Esophagus muscularis mucosa (tissue), 4 donors: ENCODE measurements around the gene TRIM9. TPM values are rescaled to one million over a fixed set of nuclear protein-coding genes. Genes with fewer than 3 reads are reported as not detected.

ENCODE experiments used
- DNase-seq: peaks from one replicate; pipeline ENCODE4 v3.0.0-alpha.2; 2017; ENCODE audit errors: extremely low spot score
- H3K27ac ChIP-seq, 4 donors: fragments of 200-600 bp; sonication (generic); replicated peaks in 1 of 4; 1 replicate in 3 of 4; 2 replicates in 1 of 4; pipeline ENCODE4 v1.5.1; 2016 to 2019; ENCODE audit warnings: mild to moderate bottlenecking in 1 of 4
- H3K27me3 ChIP-seq, 4 donors: fragments of 200-600 bp; sonication (generic); one replicate each; pipeline versions ENCODE4 v1.5.1 to v1.6.0; 2016 to 2019
- H3K36me3 ChIP-seq, 4 donors: fragments of 200-600 bp; sonication (generic); one replicate each; pipeline ENCODE4 v1.5.1; 2016 to 2019
- H3K4me1 ChIP-seq, 4 donors: fragments of 200-600 bp; sonication (generic); one replicate each; pipeline ENCODE4 v1.5.1; 2016 to 2019
- H3K4me3 ChIP-seq, 4 donors: fragments of 200-600 bp; sonication (generic); 1 replicate in 2 of 4; 2 replicates in 2 of 4; pipeline ENCODE4 v1.5.1; 2016 to 2019; ENCODE audit warnings: mild to moderate bottlenecking in 4 of 4, moderate library complexity in 1 of 4
- H3K9me3 ChIP-seq, 4 donors: fragments of 200-600 bp; sonication (generic); 1 replicate in 3 of 4; 2 replicates in 1 of 4; pipeline ENCODE4 v1.5.1; 2016 to 2019
- EP300 ChIP-seq: sonication (generic); formaldehyde crosslinking; IDR thresholded peaks from one replicate; pipeline ENCODE4 v1.6.1; 2017; ENCODE audit warnings: antibody characterized with exemption
- POLR2A ChIP-seq: fragments of 450-650 bp; IDR thresholded peaks from one replicate; pipeline ENCODE4 v1.6.1; 2017; ENCODE audit warnings: antibody characterized with exemption, moderate library complexity, mild to moderate bottlenecking, low read depth
- POLR2AphosphoS5 ChIP-seq, 2 donors: sonication (generic); formaldehyde crosslinking; IDR thresholded peaks; one replicate each; pipeline ENCODE4 v1.6.1; 2017; ENCODE audit warnings: antibody characterized with exemption in 2 of 2
- WGBS: methylation state at CpG from one replicate; pipeline ENCODE4 v1.1.5; 2018; 5-methylcytosine and 5-hydroxymethylcytosine counted together
- intact Hi-C: fragments of 100-400 bp; cut with DNase I; formaldehyde crosslinking; loops from one replicate; pipeline ENCODE4 v1.15.1; 2023
- total RNA-seq, 4 donors: library from RNA; depleted of rRNA; stranded (reverse); fragments of >200 nt; gene quantifications; one replicate each; pipeline versions ENCODE4 v1.1.0 to v1.2.1, GENCODE V29; 2016
- TF ChIP-seq, protein P1 (sequence below), 3 experiments: fragments of 200-600 bp in 2 of 3; fragments of 450-650 bp in 1 of 3; sonication (generic) in 2 of 3; IDR thresholded peaks; one replicate each; pipeline ENCODE4 v1.5.1; 2017 to 2019; ENCODE audit warnings: antibody characterized with exemption in 3 of 3, mild to moderate bottlenecking in 2 of 3, moderate library complexity in 1 of 3

Gene TRIM9
- total RNA-seq, 4 donors from 2014 or later: 0.58 to 1.7 (median 0.76) TPM

DNA sequence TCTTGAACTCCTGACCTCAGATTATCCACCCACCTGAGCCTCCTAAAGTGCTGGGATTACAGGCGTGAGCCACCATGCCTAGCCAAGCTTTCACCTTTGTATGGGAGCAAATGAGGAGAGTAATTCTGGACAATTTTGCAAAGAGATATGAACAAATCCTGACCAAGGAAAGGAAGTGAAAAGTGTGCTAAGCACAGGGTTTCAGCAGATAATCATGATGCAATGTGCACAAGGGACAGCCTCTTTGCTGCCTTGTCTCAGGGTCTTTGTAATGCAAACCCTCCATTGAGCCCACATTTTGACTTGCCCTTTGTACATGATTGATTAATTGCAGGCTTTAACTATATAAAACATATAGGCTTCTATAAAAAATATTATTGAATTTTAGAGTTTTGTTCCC is 141.4 kb downstream of the TRIM9 start:
- H3K4me3 ChIP-seq: no peak overlapping the region
- intact Hi-C loops: loop anchor here (10.0 kb wide), 1 partner anchor 141 kb away; the partner anchor contains the start of gene TRIM9
- H3K36me3 ChIP-seq: no peaks in the 10 kb centered on the region
- H3K4me1 ChIP-seq: peaks cover 0 to 13% (median 9%) of the 10 kb centered on the region in 4 donors
- WGBS: no CpG with 5 or more reads among the region's 1 CpG
- TF ChIP-seq POLR2AphosphoS5 (IDR thresholded peaks at IDR 0.05) (no peak), POLR2A (no peak), EP300 (no peak)
- TF ChIP-seq, protein P1, sequence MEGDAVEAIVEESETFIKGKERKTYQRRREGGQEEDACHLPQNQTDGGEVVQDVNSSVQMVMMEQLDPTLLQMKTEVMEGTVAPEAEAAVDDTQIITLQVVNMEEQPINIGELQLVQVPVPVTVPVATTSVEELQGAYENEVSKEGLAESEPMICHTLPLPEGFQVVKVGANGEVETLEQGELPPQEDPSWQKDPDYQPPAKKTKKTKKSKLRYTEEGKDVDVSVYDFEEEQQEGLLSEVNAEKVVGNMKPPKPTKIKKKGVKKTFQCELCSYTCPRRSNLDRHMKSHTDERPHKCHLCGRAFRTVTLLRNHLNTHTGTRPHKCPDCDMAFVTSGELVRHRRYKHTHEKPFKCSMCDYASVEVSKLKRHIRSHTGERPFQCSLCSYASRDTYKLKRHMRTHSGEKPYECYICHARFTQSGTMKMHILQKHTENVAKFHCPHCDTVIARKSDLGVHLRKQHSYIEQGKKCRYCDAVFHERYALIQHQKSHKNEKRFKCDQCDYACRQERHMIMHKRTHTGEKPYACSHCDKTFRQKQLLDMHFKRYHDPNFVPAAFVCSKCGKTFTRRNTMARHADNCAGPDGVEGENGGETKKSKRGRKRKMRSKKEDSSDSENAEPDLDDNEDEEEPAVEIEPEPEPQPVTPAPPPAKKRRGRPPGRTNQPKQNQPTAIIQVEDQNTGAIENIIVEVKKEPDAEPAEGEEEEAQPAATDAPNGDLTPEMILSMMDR (IDR thresholded peaks at IDR 0.05): no peak
- H3K9me3 ChIP-seq: no peaks in the 10 kb centered on the region
- no peak for DNase-seq
- H3K27ac ChIP-seq: no peak overlapping the region
- H3K27me3 ChIP-seq: no peaks in the 10 kb centered on the region

DNA sequence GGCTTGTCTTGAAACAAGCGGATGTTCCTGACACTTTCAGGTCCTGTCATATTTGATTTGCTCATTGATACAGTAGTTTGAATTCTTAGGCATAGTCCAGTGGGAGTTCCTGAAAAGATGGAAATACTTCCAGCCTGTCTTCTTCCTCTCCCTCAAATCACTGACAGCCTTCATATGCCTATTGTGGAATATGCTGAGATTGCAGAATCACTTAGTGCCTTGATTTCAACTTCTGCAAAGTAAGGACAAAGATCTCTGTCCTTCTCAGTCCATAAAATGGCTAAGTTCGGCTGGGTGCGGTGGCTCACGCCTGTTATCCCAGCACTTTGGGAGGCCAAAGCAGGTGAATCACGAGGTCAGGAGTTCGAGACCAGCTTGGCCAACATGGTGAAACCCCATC is 143.9 kb downstream of the TRIM9 start:
- no peak for DNase-seq
- intact Hi-C loops: loop anchor here (10.0 kb wide), 1 partner anchor 144 kb away; the partner anchor contains the start of gene TRIM9
- TF ChIP-seq, protein P1 (IDR thresholded peaks at IDR 0.05): no peak
- no peak for TF ChIP-seq EP300
- TF ChIP-seq POLR2A: no peak
- no peak for TF ChIP-seq POLR2AphosphoS5 (IDR thresholded peaks at IDR 0.05)
- no peaks in the 10 kb centered on the region for H3K27me3 ChIP-seq
- peaks cover 0 to 10% (median 9%) of the 10 kb centered on the region in 4 donors for H3K4me1 ChIP-seq
- H3K27ac ChIP-seq: no peak overlapping the region
- no peaks in the 10 kb centered on the region for H3K36me3 ChIP-seq
- H3K9me3 ChIP-seq: no peaks in the 10 kb centered on the region
- WGBS: 98% methylated on average over 6 of the region's 6 CpGs
- H3K4me3 ChIP-seq: no peak overlapping the region

DNA sequence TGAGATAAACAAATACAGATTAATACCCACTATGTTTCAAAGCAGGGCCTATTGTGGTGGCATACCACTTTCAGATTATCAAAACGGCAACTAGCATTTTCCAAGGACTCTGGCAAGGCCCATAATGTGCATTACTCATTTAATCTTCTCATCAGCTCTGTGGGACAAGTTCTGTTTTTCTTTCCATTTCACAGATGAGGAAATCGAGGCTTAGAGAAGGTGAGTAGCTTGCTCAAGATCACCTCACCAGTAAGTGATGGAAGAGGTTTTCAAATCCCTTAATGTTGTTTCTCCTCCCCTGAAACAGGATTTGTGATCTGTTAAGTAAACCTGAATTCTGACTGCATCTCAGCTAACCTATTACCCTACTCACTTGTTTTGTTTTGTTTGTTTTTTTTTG is 146.7 kb downstream of the TRIM9 start:
- intact Hi-C loops: no loop called here
- peaks cover 8 to 18% (median 15%) of the 10 kb centered on the region in 4 donors for H3K4me1 ChIP-seq
- H3K27ac ChIP-seq: no peak overlapping the region
- H3K4me3 ChIP-seq: no peak overlapping the region
- H3K9me3 ChIP-seq: no peaks in the 10 kb centered on the region
- no peaks in the 10 kb centered on the region for H3K36me3 ChIP-seq
- H3K27me3 ChIP-seq: no peaks in the 10 kb centered on the region
- no peak for DNase-seq
- TF ChIP-seq POLR2A (no peak), EP300 (no peak), POLR2AphosphoS5 (IDR thresholded peaks at IDR 0.05) (no peak)
- TF ChIP-seq, protein P1 (IDR thresholded peaks at IDR 0.05): no peak
- WGBS: 78% methylated on average over 2 of the region's 2 CpGs

DNA sequence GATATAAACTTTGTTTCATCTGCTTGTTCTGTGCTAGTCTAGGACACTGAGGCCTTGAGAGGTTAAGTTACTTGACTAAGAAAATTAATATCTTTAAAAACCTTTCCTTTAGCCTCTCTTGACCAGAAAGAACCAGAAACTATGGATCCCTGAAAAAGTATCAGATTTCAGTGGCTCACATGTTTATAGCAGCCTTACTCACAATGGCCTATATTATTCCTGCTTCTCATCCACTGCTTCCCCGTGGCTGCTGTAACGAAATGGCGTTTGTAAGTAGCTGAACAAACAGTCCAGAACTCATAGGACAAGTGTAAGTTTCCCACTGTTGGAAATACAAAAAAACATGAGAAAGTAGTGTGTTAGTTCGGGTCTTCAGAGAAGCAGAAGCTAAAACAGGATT is 147.5 kb downstream of the TRIM9 start:
- H3K27ac ChIP-seq: no peak overlapping the region

More for the DNA sequence above, 147.5 kb downstream of the TRIM9 start:
- H3K4me1 ChIP-seq: peaks cover 8 to 18% (median 18%) of the 10 kb centered on the region in 4 donors
- no peaks in the 10 kb centered on the region for H3K9me3 ChIP-seq
- H3K36me3 ChIP-seq: no peaks in the 10 kb centered on the region
- no peak for DNase-seq
- 67% methylated on average over 4 of the region's 4 CpGs for whole genome bisulfite sequencing
- intact Hi-C loops: no loop called here
- H3K4me3 ChIP-seq: no peak overlapping the region
- H3K27me3 ChIP-seq: no peaks in the 10 kb centered on the region
- TF ChIP-seq POLR2AphosphoS5 (IDR thresholded peaks at IDR 0.05) (no peak), POLR2A (no peak), EP300 (no peak)
- TF ChIP-seq, protein P1 (IDR thresholded peaks at IDR 0.05): no peak
